ENCODE data around the gene CAPN10. TPM values are rescaled to one million over a fixed set of nuclear protein-coding genes. Genes with fewer than 3 reads are reported as not detected.

CAPN10 gene
- total RNA-seq, 4 donors from 2014 or later = 9.9 to 23.3 (median 13.7) TPM

DNA sequence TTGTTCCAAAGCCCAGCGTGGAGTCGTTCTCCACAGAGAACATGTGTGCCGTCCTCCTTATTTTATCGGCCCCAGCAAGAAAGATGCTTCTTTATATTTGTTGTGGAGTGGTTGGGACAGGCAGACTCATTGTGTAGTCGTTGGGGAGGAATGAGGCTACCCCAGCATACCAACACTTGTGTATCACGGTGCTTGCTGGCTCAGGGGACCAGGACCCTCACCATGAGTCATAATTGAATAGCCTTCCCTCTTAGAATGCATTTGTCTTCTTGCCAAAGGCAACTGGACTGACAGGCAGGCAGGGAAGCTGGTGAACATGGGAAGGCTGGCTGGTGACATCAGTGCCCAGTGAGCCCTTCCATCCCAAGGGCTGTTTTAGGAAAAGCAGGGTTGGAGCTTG is 4.7 kb downstream of the CAPN10 start:
- no peak overlapping the region for H3K27ac ChIP-seq
- intact Hi-C loops (cut with DNase I) = no loop called here
- 94 to 98% methylated on average over 2 to 6 of the region's 6 CpGs for WGBS, 2 donors
- no peak for DNase-seq
- H3K4me1 ChIP-seq = peaks cover 16 to 57% (median 20%) of the 10 kb centered on the region in 3 donors
- peaks cover 0 to 72% (median 0%) of the 10 kb centered on the region in 3 donors for H3K36me3 ChIP-seq
- H3K9me3 ChIP-seq = no peaks in the 10 kb centered on the region
- H3K27me3 ChIP-seq = no peaks in the 10 kb centered on the region
- TF ChIP-seq CTCF (IDR thresholded peaks at IDR 0.05) (no peak), POLR2A (IDR thresholded peaks at IDR 0.05) (no peak)
- no peak overlapping the region for H3K4me3 ChIP-seq

- no peaks in the 10 kb centered on the region for H3K27me3 ChIP-seq
- intact Hi-C loops (cut with DNase I) = no loop called here
- DNase-seq = no peak
- peaks cover 16 to 61% (median 20%) of the 10 kb centered on the region in 3 donors for H3K4me1 ChIP-seq
- no peak overlapping the region for H3K27ac ChIP-seq
- H3K9me3 ChIP-seq = no peaks in the 10 kb centered on the region
- H3K4me3 ChIP-seq = no peak overlapping the region
- no peak for TF ChIP-seq POLR2A (IDR thresholded peaks at IDR 0.05)
- TF ChIP-seq CTCF (IDR thresholded peaks at IDR 0.05) = no peak
- 94 to 95% methylated on average over 10 to 11 of the region's 13 CpGs for WGBS, 2 donors
- H3K36me3 ChIP-seq = peaks cover 0 to 78% (median 0%) of the 10 kb centered on the region in 3 donors
Observed at GRCh38 chr2:240591784-240592183, 5.2 kb downstream of the CAPN10 start.

DNA sequence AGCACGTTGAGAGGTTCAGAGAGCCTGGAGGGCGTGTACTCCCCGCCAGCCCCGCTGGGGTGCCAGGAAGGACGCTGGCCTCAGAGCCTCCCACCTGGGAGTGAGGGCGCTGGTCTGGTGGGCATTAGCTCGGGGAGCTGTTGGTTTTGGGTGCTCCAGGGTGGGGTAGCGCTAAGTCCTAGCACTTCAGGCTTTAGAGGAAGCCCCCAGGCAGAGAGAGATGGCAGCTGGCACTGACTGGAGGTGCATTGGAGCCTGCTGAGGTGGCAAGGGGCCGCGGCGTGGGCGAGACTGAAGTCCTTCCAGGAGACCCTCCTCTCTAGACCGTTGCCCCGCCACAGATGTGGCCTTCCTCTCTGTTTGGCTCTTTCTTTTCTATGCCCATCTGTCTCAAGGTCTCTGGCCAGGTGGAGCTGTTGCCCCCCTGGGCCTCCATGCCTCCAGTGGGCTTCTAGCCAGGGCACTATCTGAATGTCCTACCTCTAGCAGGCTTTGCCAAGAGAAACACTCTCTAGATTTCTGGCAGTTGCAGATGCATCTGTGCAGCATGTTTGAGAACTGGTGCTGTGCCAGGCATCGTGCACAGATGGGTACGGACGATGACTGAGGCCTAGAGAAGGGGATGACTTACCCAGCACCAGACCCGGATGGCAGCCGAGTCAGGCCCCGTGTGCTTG is 6.6 kb downstream of the CAPN10 start:
- TF ChIP-seq POLR2A (IDR thresholded peaks at IDR 0.05) (no peak), CTCF (IDR thresholded peaks at IDR 0.05) (no peak)
- no peaks in the 10 kb centered on the region for H3K27me3 ChIP-seq
- no peak for DNase-seq
- H3K4me1 ChIP-seq = peaks cover 5 to 47% (median 10%) of the 10 kb centered on the region in 3 donors
- 90 to 93% methylated on average over 6 to 11 of the region's 20 CpGs for WGBS, 2 donors
- H3K27ac ChIP-seq = no peak overlapping the region
- no peak overlapping the region for H3K4me3 ChIP-seq
- H3K36me3 ChIP-seq = peaks cover 5 to 92% (median 10%) of the 10 kb centered on the region in 3 donors
- no peaks in the 10 kb centered on the region for H3K9me3 ChIP-seq
- intact Hi-C loops (cut with DNase I) = no loop called here

DNA sequence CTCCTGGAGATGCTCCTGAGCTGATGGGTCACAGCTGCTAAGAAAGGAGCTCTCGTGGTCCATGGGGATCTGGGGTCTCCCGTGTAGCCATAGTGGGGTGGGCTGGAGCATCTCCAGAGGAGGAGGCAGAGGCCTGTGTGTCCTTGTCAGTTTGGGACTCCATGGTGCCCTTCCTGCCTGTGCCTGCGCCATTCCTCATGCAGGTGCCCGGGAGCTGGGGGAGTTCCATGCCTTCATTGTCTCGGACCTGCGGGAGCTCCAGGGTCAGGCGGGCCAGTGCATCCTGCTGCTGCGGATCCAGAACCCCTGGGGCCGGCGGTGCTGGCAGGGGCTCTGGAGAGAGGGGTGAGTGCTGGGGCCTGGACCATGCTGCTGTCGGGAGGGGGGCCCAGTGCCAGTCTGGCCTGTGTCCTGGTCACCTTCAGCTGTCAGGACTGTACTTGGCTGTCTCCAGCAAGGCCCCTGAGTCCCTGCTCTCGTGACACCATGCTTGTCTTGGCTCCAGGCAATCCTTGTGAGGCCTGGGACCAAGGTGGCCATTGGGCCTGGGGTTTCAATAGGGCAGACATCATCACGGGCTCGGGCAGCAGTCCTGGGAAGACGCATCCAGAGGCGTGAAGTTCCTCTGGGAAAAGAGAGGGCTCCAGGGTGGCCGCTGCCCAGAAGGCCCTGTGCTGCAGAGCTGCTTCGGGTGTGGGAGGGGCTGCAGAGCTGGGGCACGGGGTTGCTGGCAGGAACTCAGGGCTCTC is 7.3 kb downstream of the CAPN10 start:
- TF ChIP-seq CTCF (IDR thresholded peaks at IDR 0.05) (no peak), POLR2A (IDR thresholded peaks at IDR 0.05) (no peak)
- Histone ChIP-seq H3K4me1 (peaks cover 0 to 40% (median 6%) of the 10 kb centered on the region in 3 donors), H3K27me3 (no peaks in the 10 kb centered on the region), H3K27ac (no peak overlapping the region), H3K4me3 (no peak overlapping the region), H3K9me3 (no peaks in the 10 kb centered on the region), H3K36me3 (peaks cover 12 to 99% (median 13%) of the 10 kb centered on the region in 3 donors)
- no peak for DNase-seq
- 80 to 86% methylated on average over 3 to 7 of the region's 19 CpGs for WGBS, 2 donors
- intact Hi-C loops (cut with DNase I) = no loop called here
